Measurements from ENCODE around the gene PGP.

The PGP gene

DNA sequence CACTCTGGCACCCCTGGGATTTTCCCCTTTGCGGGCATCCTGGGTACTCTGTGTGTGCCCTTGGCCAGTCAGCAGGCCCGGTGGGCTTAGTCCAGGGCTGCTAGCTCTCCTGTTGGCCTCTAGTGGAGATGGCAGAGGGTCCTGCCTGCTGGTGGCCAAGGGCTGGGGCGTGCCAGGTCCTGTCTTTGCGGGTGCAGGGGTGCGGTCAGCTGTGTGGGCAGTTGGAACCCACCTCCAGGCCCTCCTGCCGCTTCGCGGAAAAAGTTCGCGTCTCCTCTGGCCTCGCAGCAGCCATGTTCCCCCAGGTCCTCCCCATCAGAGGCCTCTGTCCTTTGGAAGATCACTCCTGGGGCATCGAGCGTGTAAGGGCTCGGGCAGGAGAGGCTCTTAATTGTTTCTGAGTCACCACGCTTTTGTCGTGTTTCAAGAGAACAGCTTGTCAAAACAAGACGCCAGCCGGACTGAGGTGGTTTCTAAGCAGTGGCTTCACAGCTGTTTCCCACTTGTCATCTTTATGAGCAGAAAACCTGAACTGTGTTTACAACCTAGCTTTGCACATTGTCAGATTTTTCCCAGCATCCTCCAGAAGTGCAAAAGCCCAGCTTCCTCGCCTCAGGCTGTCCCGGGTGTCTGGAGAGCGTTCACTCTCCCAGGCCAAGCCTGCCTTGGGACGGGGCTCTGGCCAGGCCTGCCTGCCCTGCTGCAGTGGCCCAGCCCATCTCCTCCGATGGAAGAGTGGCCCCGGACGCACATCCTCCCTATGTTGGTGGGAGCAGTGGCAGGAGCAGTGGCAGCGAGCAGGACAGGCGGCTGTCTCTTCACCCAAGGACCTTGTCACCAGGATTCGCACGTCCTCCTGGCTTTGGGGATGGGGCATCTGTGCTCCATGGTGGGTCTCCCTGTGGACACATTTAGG lies 16.6 kb upstream of the PGP start:
- no peak for DNase-seq
- peaks cover under 1 to 10% (median 6%) of the 10 kb centered on the region in 4 donors for H3K4me1 ChIP-seq
- H3K27ac ChIP-seq: no peak overlapping the region
- H3K27me3 ChIP-seq: peaks cover 0 to under 1% of the 10 kb centered on the region in 2 donors
- no peaks in the 10 kb centered on the region for H3K9me3 ChIP-seq
- peaks cover 69 to 82% (median 81%) of the 10 kb centered on the region in 3 donors for H3K36me3 ChIP-seq
- TF ChIP-seq, protein P1, sequence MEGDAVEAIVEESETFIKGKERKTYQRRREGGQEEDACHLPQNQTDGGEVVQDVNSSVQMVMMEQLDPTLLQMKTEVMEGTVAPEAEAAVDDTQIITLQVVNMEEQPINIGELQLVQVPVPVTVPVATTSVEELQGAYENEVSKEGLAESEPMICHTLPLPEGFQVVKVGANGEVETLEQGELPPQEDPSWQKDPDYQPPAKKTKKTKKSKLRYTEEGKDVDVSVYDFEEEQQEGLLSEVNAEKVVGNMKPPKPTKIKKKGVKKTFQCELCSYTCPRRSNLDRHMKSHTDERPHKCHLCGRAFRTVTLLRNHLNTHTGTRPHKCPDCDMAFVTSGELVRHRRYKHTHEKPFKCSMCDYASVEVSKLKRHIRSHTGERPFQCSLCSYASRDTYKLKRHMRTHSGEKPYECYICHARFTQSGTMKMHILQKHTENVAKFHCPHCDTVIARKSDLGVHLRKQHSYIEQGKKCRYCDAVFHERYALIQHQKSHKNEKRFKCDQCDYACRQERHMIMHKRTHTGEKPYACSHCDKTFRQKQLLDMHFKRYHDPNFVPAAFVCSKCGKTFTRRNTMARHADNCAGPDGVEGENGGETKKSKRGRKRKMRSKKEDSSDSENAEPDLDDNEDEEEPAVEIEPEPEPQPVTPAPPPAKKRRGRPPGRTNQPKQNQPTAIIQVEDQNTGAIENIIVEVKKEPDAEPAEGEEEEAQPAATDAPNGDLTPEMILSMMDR (IDR thresholded peaks at IDR 0.05): no peak
- intact Hi-C loops (cut with DNase I; ENCODE audit: low total_unique reads): no loop called here
- H3K4me3 ChIP-seq: no peak overlapping the region

DNA sequence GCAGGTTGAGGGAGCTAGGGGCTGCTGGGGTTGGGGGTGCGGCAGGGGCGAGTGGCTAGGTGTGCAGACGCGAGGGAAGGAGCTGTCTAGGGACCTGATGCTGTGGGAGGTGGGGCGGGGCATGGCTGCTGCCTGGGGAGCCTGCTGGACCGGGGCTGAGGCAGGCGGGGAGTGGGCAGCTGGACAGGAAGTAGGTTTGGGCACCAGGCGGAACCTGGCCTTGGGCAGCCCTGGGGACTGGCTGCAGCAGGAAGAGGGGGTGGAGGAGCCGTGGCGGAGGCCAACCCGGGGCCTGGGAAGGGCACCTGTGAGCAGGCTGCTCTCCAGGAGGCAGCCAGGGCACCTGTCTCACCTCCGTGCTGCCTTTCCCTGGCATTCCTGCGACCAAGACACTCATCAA lies 15.7 kb upstream of the PGP start:
- DNase-seq: no peak
- H3K4me1 ChIP-seq: peaks cover 0 to 14% (median 6%) of the 10 kb centered on the region in 4 donors
- H3K9me3 ChIP-seq: no peaks in the 10 kb centered on the region
- no peaks in the 10 kb centered on the region for H3K27me3 ChIP-seq
- no peak overlapping the region for H3K4me3 ChIP-seq
- TF ChIP-seq, protein P1 (IDR thresholded peaks at IDR 0.05): no peak
- peaks cover 68 to 77% (median 76%) of the 10 kb centered on the region in 3 donors for H3K36me3 ChIP-seq
- intact Hi-C loops (cut with DNase I; ENCODE audit: low total_unique reads): no loop called here
- no peak overlapping the region for H3K27ac ChIP-seq

DNA sequence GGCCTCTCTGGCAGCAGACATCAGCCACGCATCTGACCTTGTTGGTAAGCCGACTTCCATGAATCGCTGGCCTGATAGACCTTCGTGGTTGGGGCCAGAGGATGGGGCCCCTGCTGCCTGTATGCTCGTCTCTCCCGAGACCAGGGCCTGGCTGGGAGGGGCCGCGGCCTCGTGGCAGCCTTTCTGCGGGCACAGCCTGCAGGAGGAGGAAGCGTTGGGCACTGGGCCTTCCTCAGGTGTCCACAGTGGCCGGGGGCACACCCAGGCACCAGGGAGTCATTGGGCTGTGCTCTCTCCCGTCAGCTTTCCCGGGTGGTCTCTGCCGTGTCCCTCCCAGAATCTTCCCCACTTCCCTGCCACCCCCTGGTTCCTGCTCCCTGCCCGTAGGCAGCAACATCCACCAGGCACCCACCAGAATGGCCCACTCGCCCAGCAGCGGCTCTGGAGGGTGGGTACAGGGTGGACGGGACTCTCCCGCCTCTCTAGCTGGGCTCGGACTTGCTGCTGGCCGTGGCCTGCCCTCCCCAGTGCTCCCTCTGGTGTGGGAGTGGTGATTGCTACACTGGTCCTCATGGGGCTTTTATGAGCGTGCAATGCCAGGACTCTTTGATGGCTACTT lies 15.1 kb upstream of the PGP start:
- Histone ChIP-seq H3K4me3 (no peak overlapping the region), H3K36me3 (peaks cover 61 to 70% (median 70%) of the 10 kb centered on the region in 3 donors), H3K4me1 (peaks cover 0 to 20% (median 12%) of the 10 kb centered on the region in 4 donors), H3K9me3 (no peaks in the 10 kb centered on the region), H3K27ac (no peak overlapping the region), H3K27me3 (no peaks in the 10 kb centered on the region)
- DNase-seq: no peak
- TF ChIP-seq, protein P1 (IDR thresholded peaks at IDR 0.05): no peak
- intact Hi-C loops (cut with DNase I; ENCODE audit: low total_unique reads): loop anchor here (10.0 kb wide), 1 partner anchor 1495 kb away; no protein-coding TSS in a partner anchor

DNA sequence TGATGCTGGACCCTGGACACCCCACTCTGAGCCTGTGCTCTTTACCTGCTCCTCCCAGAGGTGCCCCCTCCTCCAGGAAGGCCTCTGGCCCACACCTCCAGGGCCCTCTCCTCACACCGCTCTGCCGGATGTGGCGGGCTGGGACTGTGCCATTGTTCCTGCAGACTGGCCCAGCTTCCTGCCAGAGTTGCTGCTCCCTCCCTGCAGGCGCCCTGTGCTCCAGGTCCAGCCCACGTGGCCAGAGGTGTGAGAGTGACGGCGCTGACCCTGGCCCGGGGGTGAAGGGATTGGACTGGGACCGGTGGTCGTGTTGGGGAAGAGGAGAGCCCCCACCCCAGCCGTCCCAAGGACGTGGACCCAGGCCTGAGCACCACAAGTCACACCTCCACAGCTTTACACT lies 14.5 kb upstream of the PGP start:
- peaks cover 0 to 27% (median 18%) of the 10 kb centered on the region in 4 donors for H3K4me1 ChIP-seq
- no peaks in the 10 kb centered on the region for H3K9me3 ChIP-seq
- TF ChIP-seq, protein P1 (IDR thresholded peaks at IDR 0.05): no peak
- H3K36me3 ChIP-seq: peaks cover 55 to 64% (median 64%) of the 10 kb centered on the region in 3 donors
- H3K27me3 ChIP-seq: no peaks in the 10 kb centered on the region
- H3K4me3 ChIP-seq: no peak overlapping the region
- no peak overlapping the region for H3K27ac ChIP-seq
- DNase-seq: no peak
- intact Hi-C loops (cut with DNase I; ENCODE audit: low total_unique reads): loop anchor here (10.0 kb wide), 1 partner anchor 1494 kb away; no protein-coding TSS in a partner anchor

DNA sequence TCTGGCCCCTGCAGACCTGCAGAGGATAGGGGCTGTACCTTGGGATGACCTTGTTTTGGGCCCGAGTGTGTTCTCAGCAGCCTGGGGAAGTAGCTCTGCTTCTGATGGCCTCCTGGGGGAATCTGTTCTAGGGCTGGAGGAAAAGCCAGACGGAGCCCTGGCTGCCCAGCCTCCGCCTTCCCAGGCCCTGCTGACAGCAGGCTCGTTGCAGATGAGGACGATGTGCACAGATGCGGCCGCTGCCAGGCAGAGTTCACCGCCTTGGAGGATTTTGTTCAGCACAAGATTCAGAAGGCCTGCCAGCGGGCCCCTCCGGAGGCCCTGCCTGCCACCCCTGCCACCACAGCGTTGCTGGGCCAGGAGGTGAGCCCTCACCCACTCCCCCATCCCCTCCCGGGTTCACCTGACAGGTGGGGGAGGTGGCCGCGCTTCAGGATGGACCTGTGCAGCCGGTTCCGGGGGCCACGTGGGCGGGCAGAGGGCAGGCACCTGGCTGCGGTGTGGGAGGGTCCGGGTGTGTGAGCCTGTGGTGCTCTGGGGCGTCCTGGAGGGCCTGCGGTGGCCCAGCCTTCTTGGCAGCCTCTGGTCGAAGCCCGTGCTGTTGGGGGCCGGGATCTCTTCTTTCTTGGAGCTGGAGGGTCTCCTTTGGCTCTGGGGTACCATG lies 13.7 kb upstream of the PGP start:
- TF ChIP-seq, protein P1 (IDR thresholded peaks at IDR 0.05): no peak
- Histone ChIP-seq H3K4me3 (no peak overlapping the region), H3K36me3 (peaks cover 47 to 56% (median 56%) of the 10 kb centered on the region in 3 donors), H3K27me3 (no peaks in the 10 kb centered on the region), H3K9me3 (no peaks in the 10 kb centered on the region), H3K4me1 (peaks cover 0 to 29% (median 19%) of the 10 kb centered on the region in 4 donors), H3K27ac (no peak overlapping the region)
- no peak for DNase-seq
- intact Hi-C loops (cut with DNase I; ENCODE audit: low total_unique reads): loop anchor here (10.0 kb wide), 1 partner anchor 1493 kb away; no protein-coding TSS in a partner anchor
